ENCODE measurements around the gene AEBP1. TPM values are rescaled to one million over a fixed set of nuclear protein-coding genes. Genes with fewer than 3 reads are reported as not detected.
A peak's percentile ranks its signal among the peaks of the same experiment; 100 is the strongest.

The AEBP1 gene
- total RNA-seq, 1 experiment from 2014 or later = 15.8 TPM

GRCh38 chr7:44111761-44112160, 7.6 kb downstream of the AEBP1 start:
- Histone ChIP-seq H3K36me3 (replicated peaks; ENCODE audit: control insufficient read depth, insufficient read depth, low read length) (peaks cover 12% of the 10 kb centered on the region), H3K27me3 (ENCODE audit: control insufficient read depth, insufficient read depth, low read length) (no peaks in the 10 kb centered on the region), H3K4me3 (ENCODE audit: insufficient read depth, low read depth, low read length) (no peak overlapping the region)
- DNase-seq = peak; percentile 57

DNA sequence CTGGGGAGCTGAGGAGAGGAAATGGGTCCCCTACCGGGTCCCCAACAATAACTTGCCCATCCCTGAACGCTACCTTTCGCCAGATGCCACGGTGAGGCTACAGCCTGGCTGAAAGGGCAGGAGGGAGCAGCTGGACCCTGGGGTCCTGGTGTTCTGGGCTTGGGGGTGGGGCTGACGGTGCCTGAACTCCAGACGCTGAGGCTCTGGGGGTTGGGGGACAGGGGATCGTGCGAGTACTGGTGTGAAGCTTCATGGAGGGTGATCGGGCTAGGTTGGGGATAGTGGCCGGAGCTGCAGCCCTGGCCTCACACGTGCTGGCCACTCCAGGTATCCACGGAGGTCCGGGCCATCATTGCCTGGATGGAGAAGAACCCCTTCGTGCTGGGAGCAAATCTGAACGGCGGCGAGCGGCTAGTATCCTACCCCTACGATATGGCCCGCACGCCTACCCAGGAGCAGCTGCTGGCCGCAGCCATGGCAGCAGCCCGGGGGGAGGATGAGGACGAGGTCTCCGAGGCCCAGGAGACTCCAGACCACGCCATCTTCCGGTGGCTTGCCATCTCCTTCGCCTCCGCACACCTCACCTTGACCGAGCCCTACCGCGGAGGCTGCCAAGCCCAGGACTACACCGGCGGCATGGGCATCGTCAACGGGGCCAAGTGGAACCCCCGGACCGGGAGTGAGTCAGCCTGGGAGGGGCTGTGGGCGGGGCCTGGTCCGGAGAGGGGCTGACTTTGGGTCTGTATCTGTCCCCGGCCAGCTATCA, 8.3 kb downstream of the AEBP1 start:
- DNase-seq = peak; percentile 83
- peak overlapping the region; percentile 38 for H3K4me3 ChIP-seq (ENCODE audit: insufficient read depth, low read depth, low read length)
- H3K36me3 ChIP-seq (replicated peaks; ENCODE audit: control insufficient read depth, insufficient read depth, low read length) = peaks cover 15% of the 10 kb centered on the region
- H3K27me3 ChIP-seq (ENCODE audit: control insufficient read depth, insufficient read depth, low read length) = no peaks in the 10 kb centered on the region

DNA sequence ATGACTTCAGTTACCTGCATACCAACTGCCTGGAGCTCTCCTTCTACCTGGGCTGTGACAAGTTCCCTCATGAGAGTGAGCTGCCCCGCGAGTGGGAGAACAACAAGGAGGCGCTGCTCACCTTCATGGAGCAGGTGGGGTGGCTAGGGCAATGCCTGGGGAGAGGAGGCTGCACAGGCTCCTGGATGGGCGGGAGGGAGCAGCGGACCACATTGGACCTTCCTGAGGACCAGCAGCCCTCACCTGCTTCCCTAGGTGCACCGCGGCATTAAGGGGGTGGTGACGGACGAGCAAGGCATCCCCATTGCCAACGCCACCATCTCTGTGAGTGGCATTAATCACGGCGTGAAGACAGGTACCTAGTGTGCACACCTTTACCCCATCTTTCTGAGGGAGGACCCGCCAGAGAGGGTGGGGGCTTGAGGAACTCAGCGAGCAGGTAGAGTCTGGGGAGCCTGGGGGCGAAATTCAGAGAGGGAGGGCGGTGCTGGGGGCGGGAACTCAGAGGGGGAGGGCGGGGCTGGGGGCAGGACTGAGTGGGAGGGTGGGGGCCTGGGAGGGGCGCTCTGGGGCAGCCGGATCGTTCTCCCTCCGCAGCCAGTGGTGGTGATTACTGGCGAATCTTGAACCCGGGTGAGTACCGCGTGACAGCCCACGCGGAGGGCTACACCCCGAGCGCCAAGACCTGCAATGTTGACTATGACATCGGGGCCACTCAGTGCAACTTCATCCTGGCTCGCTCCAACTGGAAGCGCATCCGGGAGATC, 9.0 kb downstream of the AEBP1 start:
- DNase-seq = peak; percentile 77
- H3K36me3 ChIP-seq (replicated peaks; ENCODE audit: control insufficient read depth, insufficient read depth, low read length) = peaks cover 18% of the 10 kb centered on the region
- no peaks in the 10 kb centered on the region for H3K27me3 ChIP-seq (ENCODE audit: control insufficient read depth, insufficient read depth, low read length)
- peak overlapping the region; percentile 38 for H3K4me3 ChIP-seq (ENCODE audit: insufficient read depth, low read depth, low read length)

DNA sequence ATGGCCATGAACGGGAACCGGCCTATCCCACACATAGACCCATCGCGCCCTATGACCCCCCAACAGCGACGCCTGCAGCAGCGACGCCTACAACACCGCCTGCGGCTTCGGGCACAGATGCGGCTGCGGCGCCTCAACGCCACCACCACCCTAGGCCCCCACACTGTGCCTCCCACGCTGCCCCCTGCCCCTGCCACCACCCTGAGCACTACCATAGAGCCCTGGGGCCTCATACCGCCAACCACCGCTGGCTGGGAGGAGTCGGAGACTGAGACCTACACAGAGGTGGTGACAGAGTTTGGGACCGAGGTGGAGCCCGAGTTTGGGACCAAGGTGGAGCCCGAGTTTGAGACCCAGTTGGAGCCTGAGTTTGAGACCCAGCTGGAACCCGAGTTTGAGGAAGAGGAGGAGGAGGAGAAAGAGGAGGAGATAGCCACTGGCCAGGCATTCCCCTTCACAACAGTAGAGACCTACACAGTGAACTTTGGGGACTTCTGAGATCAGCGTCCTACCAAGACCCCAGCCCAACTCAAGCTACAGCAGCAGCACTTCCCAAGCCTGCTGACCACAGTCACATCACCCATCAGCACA, 9.7 kb downstream of the AEBP1 start:
- Histone ChIP-seq H3K27me3 (ENCODE audit: control insufficient read depth, insufficient read depth, low read length) (no peaks in the 10 kb centered on the region), H3K36me3 (replicated peaks; ENCODE audit: control insufficient read depth, insufficient read depth, low read length) (peaks cover 20% of the 10 kb centered on the region), H3K4me3 (ENCODE audit: insufficient read depth, low read depth, low read length) (peak overlapping the region; percentile 23; the same call in 1 of the 2 replicates)
- no peak for DNase-seq

DNA sequence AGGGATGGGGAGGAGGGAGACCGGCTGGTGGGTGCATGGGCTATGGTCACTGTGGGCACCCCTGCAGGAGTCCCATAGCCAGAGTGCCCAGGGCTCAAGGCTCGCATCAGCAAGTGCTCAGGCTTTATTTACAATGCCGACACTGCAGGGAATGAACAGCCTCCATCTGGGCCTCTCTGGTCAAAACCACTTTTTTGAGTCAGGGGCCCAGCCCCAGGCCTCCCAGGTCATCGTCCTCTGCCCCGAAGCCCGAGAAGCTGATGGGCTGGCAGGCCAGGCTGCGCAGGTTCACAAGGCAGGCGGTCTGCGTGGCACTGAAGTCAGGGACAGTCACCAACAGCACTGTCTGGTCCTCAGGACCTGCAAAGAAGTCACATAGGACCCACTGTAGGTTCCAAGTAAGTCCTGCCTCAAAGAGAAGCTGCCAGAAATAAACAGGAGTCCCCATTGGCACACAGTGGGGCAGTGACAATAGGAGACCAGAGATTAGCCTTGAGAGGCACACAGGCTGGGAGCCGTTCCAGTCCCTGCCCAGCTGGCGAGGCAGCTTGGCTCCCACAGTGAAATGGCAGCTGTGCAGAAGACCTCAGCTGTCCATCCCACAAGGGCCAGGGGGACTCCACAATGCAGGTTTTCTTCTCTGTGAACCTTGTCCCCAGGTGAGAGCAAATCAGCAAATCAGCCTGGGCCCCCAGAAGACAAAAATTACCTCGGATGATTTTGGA, 10.6 kb downstream of the AEBP1 start:
- no peak for DNase-seq
- H3K36me3 ChIP-seq (replicated peaks; ENCODE audit: control insufficient read depth, insufficient read depth, low read length) = peaks cover 26% of the 10 kb centered on the region
- no peaks in the 10 kb centered on the region for H3K27me3 ChIP-seq (ENCODE audit: control insufficient read depth, insufficient read depth, low read length)
- H3K4me3 ChIP-seq (ENCODE audit: insufficient read depth, low read depth, low read length) = no peak overlapping the region

GRCh38 chr7:44116087-44116788, 12.1 kb downstream of the AEBP1 start:
- Histone ChIP-seq H3K36me3 (replicated peaks; ENCODE audit: control insufficient read depth, insufficient read depth, low read length) (peaks cover 32% of the 10 kb centered on the region), H3K4me3 (ENCODE audit: insufficient read depth, low read depth, low read length) (no peak overlapping the region), H3K27me3 (ENCODE audit: control insufficient read depth, insufficient read depth, low read length) (no peaks in the 10 kb centered on the region)
- peak; percentile 51 for DNase-seq

- no peak overlapping the region for H3K4me3 ChIP-seq (ENCODE audit: insufficient read depth, low read depth, low read length)
- DNase-seq = no peak
- H3K36me3 ChIP-seq (replicated peaks; ENCODE audit: control insufficient read depth, insufficient read depth, low read length) = peaks cover 35% of the 10 kb centered on the region
- no peaks in the 10 kb centered on the region for H3K27me3 ChIP-seq (ENCODE audit: control insufficient read depth, insufficient read depth, low read length)
Observed at GRCh38 chr7:44116789-44117666, 12.9 kb downstream of the AEBP1 start.

GRCh38 chr7:44117801-44118429, 13.8 kb downstream of the AEBP1 start:
- Histone ChIP-seq H3K36me3 (replicated peaks; ENCODE audit: control insufficient read depth, insufficient read depth, low read length) (peaks cover 35% of the 10 kb centered on the region), H3K27me3 (ENCODE audit: control insufficient read depth, insufficient read depth, low read length) (no peaks in the 10 kb centered on the region), H3K4me3 (ENCODE audit: insufficient read depth, low read depth, low read length) (no peak overlapping the region)
- no peak for DNase-seq

- Histone ChIP-seq H3K27me3 (ENCODE audit: control insufficient read depth, insufficient read depth, low read length) (peaks cover 7% of the 10 kb centered on the region), H3K4me3 (ENCODE audit: insufficient read depth, low read depth, low read length) (no peak overlapping the region), H3K36me3 (replicated peaks; ENCODE audit: control insufficient read depth, insufficient read depth, low read length) (peaks cover 29% of the 10 kb centered on the region)
- DNase-seq = no peak
Observed at GRCh38 chr7:44119829-44120380, 15.8 kb downstream of the AEBP1 start.

- peaks cover 8% of the 10 kb centered on the region for H3K27me3 ChIP-seq (ENCODE audit: control insufficient read depth, insufficient read depth, low read length)
- no peak for DNase-seq
- H3K36me3 ChIP-seq (replicated peaks; ENCODE audit: control insufficient read depth, insufficient read depth, low read length) = peaks cover 26% of the 10 kb centered on the region
- no peak overlapping the region for H3K4me3 ChIP-seq (ENCODE audit: insufficient read depth, low read depth, low read length)
Observed at GRCh38 chr7:44120395-44120794, 16.2 kb downstream of the AEBP1 start.

DNA sequence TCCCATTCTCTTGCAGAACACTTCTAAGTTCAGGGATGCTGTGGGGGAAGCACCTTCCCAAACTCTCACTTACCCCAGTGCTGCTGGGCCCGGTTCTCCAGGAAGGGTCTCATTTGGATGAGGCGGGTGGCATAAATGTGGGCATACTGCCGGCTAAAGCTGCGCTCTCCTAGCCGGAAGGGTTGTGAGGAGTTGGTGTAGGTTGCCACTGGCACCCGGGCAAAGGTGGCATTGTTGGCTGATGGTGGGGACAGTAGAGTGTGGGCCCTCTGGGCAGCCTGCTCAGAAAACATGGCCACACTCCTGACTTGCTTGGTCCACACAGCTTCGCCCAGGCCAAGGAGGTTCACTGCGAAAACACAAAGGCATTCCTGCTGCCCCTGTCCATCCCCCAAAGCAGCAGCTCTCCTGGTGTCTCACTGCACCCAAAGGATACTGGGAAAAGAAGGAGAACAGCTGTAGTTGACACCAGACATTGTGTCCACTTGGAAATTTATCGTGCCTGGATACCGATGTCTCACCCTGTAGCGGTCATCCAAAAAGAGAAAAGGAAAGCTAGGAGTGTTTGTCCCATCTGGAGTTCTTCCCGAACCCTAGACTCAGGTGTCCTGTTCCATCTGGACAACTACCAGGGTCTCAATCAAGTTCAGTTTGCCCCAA, 17.7 kb downstream of the AEBP1 start:
- Histone ChIP-seq H3K27me3 (ENCODE audit: control insufficient read depth, insufficient read depth, low read length) (peaks cover 8% of the 10 kb centered on the region), H3K36me3 (replicated peaks; ENCODE audit: control insufficient read depth, insufficient read depth, low read length) (peaks cover 23% of the 10 kb centered on the region), H3K4me3 (ENCODE audit: insufficient read depth, low read depth, low read length) (no peak overlapping the region)
- no peak for DNase-seq

GRCh38 chr7:44122529-44122928, 18.4 kb downstream of the AEBP1 start:
- Histone ChIP-seq H3K27me3 (ENCODE audit: control insufficient read depth, insufficient read depth, low read length) (peaks cover 8% of the 10 kb centered on the region), H3K4me3 (ENCODE audit: insufficient read depth, low read depth, low read length) (peak overlapping the region; percentile 93), H3K36me3 (replicated peaks; ENCODE audit: control insufficient read depth, insufficient read depth, low read length) (peaks cover 19% of the 10 kb centered on the region)
- DNase-seq = no peak

Data from H7 (cell line).